ENCODE results near the gene CDC42BPA. TPM values are rescaled to one million over a fixed set of nuclear protein-coding genes. Genes with fewer than 3 reads are reported as not detected.

The CDC42BPA gene
- total and polyA plus RNA-seq, 2 of the 13 experiments (the other 11 are each of a cell fraction or from before 2014, with no cell fraction given) = 6.5 to 16.0 TPM

DNA sequence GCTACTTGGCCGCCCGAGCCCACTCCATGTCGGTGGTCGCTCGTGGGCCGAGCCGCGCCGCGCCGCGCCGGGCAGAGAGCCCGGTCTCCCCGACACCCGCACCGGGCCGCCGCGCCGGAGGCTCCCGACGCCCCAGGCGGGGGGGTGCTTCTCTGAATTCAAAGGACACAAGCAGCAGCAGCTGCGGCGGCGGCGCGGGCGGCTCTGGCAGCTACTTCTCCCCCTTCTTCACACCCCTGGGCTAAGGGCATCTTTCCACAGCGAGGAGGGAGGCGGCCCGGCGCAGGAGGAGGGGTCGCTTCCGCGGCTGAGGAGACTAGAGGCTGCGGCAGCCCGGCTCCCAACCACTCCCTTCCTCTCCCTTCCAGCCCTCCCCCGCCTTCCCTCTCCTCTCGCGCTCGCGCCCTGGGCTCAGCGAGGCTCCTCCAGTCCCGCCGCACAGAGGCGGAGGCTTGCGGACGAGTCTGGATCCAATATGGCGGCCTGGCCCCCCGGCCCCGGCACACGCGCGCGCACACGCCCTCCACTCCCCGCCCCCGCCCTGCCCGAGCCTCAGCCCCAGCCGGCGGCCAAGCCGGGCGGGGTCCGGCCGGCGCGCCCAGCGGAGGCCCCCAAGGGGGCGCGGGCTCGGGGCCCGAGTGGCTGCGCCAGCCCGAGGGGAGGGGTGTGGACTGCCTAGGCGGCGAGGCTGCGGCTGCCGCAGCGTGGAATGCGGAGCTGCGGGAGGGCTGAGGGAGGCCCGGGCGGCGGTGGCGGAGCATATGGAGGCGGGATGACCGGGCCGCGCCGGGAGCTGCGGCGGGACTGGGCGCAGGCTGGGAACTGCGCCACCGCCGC, at the start of gene CDC42BPA (continued):
- TF ChIP-seq, protein P1, sequence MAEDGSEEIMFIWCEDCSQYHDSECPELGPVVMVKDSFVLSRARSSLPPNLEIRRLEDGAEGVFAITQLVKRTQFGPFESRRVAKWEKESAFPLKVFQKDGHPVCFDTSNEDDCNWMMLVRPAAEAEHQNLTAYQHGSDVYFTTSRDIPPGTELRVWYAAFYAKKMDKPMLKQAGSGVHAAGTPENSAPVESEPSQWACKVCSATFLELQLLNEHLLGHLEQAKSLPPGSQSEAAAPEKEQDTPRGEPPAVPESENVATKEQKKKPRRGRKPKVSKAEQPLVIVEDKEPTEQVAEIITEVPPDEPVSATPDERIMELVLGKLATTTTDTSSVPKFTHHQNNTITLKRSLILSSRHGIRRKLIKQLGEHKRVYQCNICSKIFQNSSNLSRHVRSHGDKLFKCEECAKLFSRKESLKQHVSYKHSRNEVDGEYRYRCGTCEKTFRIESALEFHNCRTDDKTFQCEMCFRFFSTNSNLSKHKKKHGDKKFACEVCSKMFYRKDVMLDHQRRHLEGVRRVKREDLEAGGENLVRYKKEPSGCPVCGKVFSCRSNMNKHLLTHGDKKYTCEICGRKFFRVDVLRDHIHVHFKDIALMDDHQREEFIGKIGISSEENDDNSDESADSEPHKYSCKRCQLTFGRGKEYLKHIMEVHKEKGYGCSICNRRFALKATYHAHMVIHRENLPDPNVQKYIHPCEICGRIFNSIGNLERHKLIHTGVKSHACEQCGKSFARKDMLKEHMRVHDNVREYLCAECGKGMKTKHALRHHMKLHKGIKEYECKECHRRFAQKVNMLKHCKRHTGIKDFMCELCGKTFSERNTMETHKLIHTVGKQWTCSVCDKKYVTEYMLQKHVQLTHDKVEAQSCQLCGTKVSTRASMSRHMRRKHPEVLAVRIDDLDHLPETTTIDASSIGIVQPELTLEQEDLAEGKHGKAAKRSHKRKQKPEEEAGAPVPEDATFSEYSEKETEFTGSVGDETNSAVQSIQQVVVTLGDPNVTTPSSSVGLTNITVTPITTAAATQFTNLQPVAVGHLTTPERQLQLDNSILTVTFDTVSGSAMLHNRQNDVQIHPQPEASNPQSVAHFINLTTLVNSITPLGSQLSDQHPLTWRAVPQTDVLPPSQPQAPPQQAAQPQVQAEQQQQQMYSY (CRISPR knock-in tag; IDR thresholded peaks at IDR 0.05) = no peak; the same call in 1 of the 2 replicates
- no peak for TF ChIP-seq EP300 (IDR thresholded peaks at IDR 0.05; ENCODE audit: low read depth in 2 of 2, low read length in 2 of 2)
- no peak for TF ChIP-seq EP300 (CRISPR knock-in tag; IDR thresholded peaks at IDR 0.05; ENCODE audit: borderline replicate concordance)
- TF ChIP-seq PCBP2 (optimal IDR thresholded peaks at IDR 0.05; ENCODE audit: low read depth, low read length, poor library complexity, severe bottlenecking) = no peak
- TF ChIP-seq FOXK1 (CRISPR knock-in tag; IDR thresholded peaks at IDR 0.05; ENCODE audit: borderline replicate concordance, low read depth) = no peak
- no peak for TF ChIP-seq TCF7 (IDR thresholded peaks at IDR 0.05; ENCODE audit: low read depth)
- no peak for TF ChIP-seq E2F2 (CRISPR knock-in tag; IDR thresholded peaks at IDR 0.05; ENCODE audit: borderline replicate concordance)
- TF ChIP-seq, protein P2, sequence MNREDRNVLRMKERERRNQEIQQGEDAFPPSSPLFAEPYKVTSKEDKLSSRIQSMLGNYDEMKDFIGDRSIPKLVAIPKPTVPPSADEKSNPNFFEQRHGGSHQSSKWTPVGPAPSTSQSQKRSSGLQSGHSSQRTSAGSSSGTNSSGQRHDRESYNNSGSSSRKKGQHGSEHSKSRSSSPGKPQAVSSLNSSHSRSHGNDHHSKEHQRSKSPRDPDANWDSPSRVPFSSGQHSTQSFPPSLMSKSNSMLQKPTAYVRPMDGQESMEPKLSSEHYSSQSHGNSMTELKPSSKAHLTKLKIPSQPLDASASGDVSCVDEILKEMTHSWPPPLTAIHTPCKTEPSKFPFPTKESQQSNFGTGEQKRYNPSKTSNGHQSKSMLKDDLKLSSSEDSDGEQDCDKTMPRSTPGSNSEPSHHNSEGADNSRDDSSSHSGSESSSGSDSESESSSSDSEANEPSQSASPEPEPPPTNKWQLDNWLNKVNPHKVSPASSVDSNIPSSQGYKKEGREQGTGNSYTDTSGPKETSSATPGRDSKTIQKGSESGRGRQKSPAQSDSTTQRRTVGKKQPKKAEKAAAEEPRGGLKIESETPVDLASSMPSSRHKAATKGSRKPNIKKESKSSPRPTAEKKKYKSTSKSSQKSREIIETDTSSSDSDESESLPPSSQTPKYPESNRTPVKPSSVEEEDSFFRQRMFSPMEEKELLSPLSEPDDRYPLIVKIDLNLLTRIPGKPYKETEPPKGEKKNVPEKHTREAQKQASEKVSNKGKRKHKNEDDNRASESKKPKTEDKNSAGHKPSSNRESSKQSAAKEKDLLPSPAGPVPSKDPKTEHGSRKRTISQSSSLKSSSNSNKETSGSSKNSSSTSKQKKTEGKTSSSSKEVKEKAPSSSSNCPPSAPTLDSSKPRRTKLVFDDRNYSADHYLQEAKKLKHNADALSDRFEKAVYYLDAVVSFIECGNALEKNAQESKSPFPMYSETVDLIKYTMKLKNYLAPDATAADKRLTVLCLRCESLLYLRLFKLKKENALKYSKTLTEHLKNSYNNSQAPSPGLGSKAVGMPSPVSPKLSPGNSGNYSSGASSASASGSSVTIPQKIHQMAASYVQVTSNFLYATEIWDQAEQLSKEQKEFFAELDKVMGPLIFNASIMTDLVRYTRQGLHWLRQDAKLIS (CRISPR knock-in tag; IDR thresholded peaks at IDR 0.05) = no peak
- TF ChIP-seq ARID3A (IDR thresholded peaks at IDR 0.05; ENCODE audit: low read depth, low read length) = no peak
- TF ChIP-seq THYN1 (CRISPR knock-in tag; IDR thresholded peaks at IDR 0.05; ENCODE audit: borderline replicate concordance, low read depth) = no peak
- TF ChIP-seq, protein P3, sequence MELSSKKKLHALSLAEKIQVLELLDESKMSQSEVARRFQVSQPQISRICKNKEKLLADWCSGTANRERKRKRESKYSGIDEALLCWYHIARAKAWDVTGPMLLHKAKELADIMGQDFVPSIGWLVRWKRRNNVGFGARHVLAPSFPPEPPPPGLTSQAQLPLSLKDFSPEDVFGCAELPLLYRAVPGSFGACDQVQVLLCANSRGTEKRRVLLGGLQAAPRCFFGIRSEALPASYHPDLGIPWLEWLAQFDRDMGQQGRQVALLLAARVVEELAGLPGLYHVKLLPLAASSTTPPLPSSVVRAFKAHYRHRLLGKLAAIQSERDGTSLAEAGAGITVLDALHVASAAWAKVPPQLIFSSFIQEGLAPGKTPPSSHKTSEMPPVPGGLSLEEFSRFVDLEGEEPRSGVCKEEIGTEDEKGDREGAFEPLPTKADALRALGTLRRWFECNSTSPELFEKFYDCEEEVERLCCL (CRISPR knock-in tag; IDR thresholded peaks at IDR 0.05; ENCODE audit: borderline replicate concordance) = no peak
- no peak for TF ChIP-seq ZNF562 (CRISPR knock-in tag; IDR thresholded peaks at IDR 0.05; ENCODE audit: borderline replicate concordance)
- TF ChIP-seq, protein P4, sequence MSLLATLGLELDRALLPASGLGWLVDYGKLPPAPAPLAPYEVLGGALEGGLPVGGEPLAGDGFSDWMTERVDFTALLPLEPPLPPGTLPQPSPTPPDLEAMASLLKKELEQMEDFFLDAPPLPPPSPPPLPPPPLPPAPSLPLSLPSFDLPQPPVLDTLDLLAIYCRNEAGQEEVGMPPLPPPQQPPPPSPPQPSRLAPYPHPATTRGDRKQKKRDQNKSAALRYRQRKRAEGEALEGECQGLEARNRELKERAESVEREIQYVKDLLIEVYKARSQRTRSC (CRISPR knock-in tag; IDR thresholded peaks at IDR 0.05; ENCODE audit: low read depth) = no peak
- TF ChIP-seq GPN1 (CRISPR knock-in tag; IDR thresholded peaks at IDR 0.05; ENCODE audit: borderline replicate concordance) = no peak
- TF ChIP-seq TBP (CRISPR knock-in tag; IDR thresholded peaks at IDR 0.05) = no peak
